GM12878 (cell line): ENCODE data around the gene CTNNA2.

ENCODE experiments used
- EP300 ChIP-seq, 2 experiments: fragments of 150-350 bp in 1 of 2; IDR thresholded peaks; 2 replicates each; pipeline ENCODE4 v1.6.1; 2011 to 2012; ENCODE audit warnings: low read depth in 2 of 2, low read length in 2 of 2, borderline replicate concordance in 1 of 2, improper control_type of control experiment in 1 of 2, inconsistent platforms in 1 of 2; ENCODE audit not compliant: control insufficient read depth in 1 of 2
- EZH2 ChIP-seq: IDR thresholded peaks from 2 replicates; pipeline ENCODE4 v1.6.1; 2012; ENCODE audit warnings: low read depth, mild to moderate bottlenecking, control low read depth, inconsistent platforms, low read length, borderline replicate concordance; ENCODE audit not compliant: control insufficient read depth
- HDAC2 ChIP-seq: fragments of 200-600 bp; sonication (generic); IDR thresholded peaks from 2 replicates; pipeline ENCODE4 v1.6.1; 2017
- POLR2A ChIP-seq: IDR thresholded peaks from 2 replicates; pipeline ENCODE4 v1.6.1; 2011; ENCODE audit warnings: low read depth, mild to moderate bottlenecking, low read length
- SP1 ChIP-seq: IDR thresholded peaks from one replicate; pipeline ENCODE4 v1.6.1; 2011; ENCODE audit warnings: low read depth, low read length
- STAT1 ChIP-seq: fragments of 450-650 bp; conservative IDR thresholded peaks from 2 replicates; pipeline ENCODE4 v1.6.1; 2014; ENCODE audit warnings: antibody characterized with exemption, mild to moderate bottlenecking
- TAF1 ChIP-seq: IDR thresholded peaks from 2 replicates; pipeline ENCODE4 v1.6.1; 2011; ENCODE audit warnings: mild to moderate bottlenecking, low read depth, low read length, borderline replicate concordance
- TF ChIP-seq, protein P1 (sequence below): IDR thresholded peaks from 2 replicates; pipeline ENCODE4 v1.6.1; 2012; ENCODE audit warnings: mild to moderate bottlenecking, low read depth, low read length
- TF ChIP-seq, protein P2 (sequence below), 3 experiments: IDR thresholded peaks in 2 of 3; conservative IDR thresholded peaks in 1 of 3; 2 replicates each; pipeline ENCODE4 v1.5.1; 2011; ENCODE audit warnings: low read depth in 3 of 3, low read length in 3 of 3, mild to moderate bottlenecking in 3 of 3, control low read depth in 2 of 3, moderate library complexity in 2 of 3, inconsistent platforms in 1 of 3, mixed read lengths in 1 of 3; ENCODE audit not compliant: control insufficient read depth in 2 of 3, insufficient read depth in 1 of 3; ENCODE audit errors: extremely low read depth in 1 of 3

DNA sequence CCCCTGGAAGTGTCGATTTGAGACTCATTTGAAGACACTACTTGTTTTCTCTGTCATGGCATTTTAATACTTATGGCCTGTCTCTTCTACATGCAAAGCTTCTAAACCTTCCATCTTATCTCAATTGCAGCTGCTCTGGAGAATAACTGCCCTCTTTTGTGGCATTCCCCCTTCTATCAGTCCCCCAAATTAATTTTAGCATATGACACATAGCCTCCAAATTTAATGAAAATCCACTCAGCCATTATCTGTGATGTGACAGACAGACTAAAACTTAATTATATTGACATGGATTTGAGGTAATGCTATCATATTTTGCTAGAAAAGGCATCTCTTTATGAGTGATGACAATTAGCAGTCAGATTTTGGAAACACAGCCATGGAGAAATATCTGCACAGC lies 720.5 kb downstream of the CTNNA2 start:
- TF ChIP-seq, protein P1, sequence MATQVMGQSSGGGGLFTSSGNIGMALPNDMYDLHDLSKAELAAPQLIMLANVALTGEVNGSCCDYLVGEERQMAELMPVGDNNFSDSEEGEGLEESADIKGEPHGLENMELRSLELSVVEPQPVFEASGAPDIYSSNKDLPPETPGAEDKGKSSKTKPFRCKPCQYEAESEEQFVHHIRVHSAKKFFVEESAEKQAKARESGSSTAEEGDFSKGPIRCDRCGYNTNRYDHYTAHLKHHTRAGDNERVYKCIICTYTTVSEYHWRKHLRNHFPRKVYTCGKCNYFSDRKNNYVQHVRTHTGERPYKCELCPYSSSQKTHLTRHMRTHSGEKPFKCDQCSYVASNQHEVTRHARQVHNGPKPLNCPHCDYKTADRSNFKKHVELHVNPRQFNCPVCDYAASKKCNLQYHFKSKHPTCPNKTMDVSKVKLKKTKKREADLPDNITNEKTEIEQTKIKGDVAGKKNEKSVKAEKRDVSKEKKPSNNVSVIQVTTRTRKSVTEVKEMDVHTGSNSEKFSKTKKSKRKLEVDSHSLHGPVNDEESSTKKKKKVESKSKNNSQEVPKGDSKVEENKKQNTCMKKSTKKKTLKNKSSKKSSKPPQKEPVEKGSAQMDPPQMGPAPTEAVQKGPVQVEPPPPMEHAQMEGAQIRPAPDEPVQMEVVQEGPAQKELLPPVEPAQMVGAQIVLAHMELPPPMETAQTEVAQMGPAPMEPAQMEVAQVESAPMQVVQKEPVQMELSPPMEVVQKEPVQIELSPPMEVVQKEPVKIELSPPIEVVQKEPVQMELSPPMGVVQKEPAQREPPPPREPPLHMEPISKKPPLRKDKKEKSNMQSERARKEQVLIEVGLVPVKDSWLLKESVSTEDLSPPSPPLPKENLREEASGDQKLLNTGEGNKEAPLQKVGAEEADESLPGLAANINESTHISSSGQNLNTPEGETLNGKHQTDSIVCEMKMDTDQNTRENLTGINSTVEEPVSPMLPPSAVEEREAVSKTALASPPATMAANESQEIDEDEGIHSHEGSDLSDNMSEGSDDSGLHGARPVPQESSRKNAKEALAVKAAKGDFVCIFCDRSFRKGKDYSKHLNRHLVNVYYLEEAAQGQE: no peak
- TF ChIP-seq POLR2A (no peak), STAT1 (no peak), TAF1 (no peak), EP300 (IDR thresholded peaks at IDR 0.05; ENCODE audit: borderline replicate concordance in 1 of 2, control insufficient read depth in 1 of 2, low read depth in 2 of 2, low read length in 2 of 2) (no peak), SP1 (no peak), HDAC2 (no peak), EZH2 (no peak)
- TF ChIP-seq, protein P2, sequence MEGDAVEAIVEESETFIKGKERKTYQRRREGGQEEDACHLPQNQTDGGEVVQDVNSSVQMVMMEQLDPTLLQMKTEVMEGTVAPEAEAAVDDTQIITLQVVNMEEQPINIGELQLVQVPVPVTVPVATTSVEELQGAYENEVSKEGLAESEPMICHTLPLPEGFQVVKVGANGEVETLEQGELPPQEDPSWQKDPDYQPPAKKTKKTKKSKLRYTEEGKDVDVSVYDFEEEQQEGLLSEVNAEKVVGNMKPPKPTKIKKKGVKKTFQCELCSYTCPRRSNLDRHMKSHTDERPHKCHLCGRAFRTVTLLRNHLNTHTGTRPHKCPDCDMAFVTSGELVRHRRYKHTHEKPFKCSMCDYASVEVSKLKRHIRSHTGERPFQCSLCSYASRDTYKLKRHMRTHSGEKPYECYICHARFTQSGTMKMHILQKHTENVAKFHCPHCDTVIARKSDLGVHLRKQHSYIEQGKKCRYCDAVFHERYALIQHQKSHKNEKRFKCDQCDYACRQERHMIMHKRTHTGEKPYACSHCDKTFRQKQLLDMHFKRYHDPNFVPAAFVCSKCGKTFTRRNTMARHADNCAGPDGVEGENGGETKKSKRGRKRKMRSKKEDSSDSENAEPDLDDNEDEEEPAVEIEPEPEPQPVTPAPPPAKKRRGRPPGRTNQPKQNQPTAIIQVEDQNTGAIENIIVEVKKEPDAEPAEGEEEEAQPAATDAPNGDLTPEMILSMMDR (IDR thresholded peaks at IDR 0.05 in 2 of 3, conservative IDR thresholded peaks at IDR 0.05 in 1 of 3; ENCODE audit: control insufficient read depth in 2 of 3, extremely low read depth in 1 of 3, insufficient read depth in 1 of 3, low read depth in 3 of 3, low read length in 3 of 3): no peak
